Measurements from ENCODE around the gene HOXA1. TPM values are rescaled to one million over a fixed set of nuclear protein-coding genes. Genes with fewer than 3 reads are reported as not detected.

Gene HOXA1
- polyA plus RNA-seq, 2 of the 4 experiments (the other 2 are of a cell fraction), result 2.8 to 5.0 TPM

- Histone ChIP-seq H3K4me3 (no peak overlapping the region), H3K4me2 (peak overlapping the region; percentile 85), H3K4me1 (peaks cover 58% of the 10 kb centered on the region), H3K9me3 (no peaks in the 10 kb centered on the region), H3K27ac (peak overlapping the region in 1 of 2 experiments; percentile 90; a peak in 3 of 6 replicates)
- 57% methylated on average over 1 of the region's 1 CpG for WGBS (ENCODE audit: missing lambda C conversion rate)
- ChIA-PET CTCF (interaction anchor here (0.7 to 1.8 kb wide), 4 partner anchors 9 to 438 kb away, joined by 3 to 7 read pairs (median 5); no protein-coding TSS in a partner anchor), POLR2A (interaction anchor here (0.6 to 1.3 kb wide), 4 partner anchors 23 to 256 kb away, joined by 3 to 5 read pairs (median 4); partner anchors contain the start of gene SKAP2)
- TF ChIP-seq RAD21 (conservative IDR thresholded peaks at IDR 0.05 in 1 of 2, IDR thresholded peaks at IDR 0.05 in 1 of 2), result no peak
- TF ChIP-seq ATOH8 (CRISPR knock-in tag; IDR thresholded peaks at IDR 0.05; ENCODE audit: low read depth), result no peak
- no peak for TF ChIP-seq GATA3 (IDR thresholded peaks at IDR 0.05; ENCODE audit: borderline replicate concordance)
- TF ChIP-seq PHF8 (IDR thresholded peaks at IDR 0.05; ENCODE audit: borderline replicate concordance, low read depth), result no peak
- TF ChIP-seq MYC (IDR thresholded peaks at IDR 0.05; ENCODE audit: borderline replicate concordance, low read length), result no peak
- no peak for TF ChIP-seq POLR2AphosphoS2 (conservative IDR thresholded peaks at IDR 0.05; ENCODE audit: low read length)
- no peak for TF ChIP-seq EHF (CRISPR knock-in tag; IDR thresholded peaks at IDR 0.05)
- no peak for TF ChIP-seq REST (IDR thresholded peaks at IDR 0.05)
- TF ChIP-seq JUN (IDR thresholded peaks at IDR 0.05), result no peak
- no peak for TF ChIP-seq SMC3 (IDR thresholded peaks at IDR 0.05)
- no peak for TF ChIP-seq EP300 (IDR thresholded peaks at IDR 0.05)
- FAIRE-seq, result no peak
- no peak for DNase-seq (ENCODE audit: low read depth in 1 of 2, low spot score in 1 of 2)
- ATAC-seq, result no peak
These were observed 23.7 kb upstream of the HOXA1 start for GRCh38 chr7:27119412-27119911.

GRCh38 chr7:27118580-27118979, 22.8 kb upstream of the HOXA1 start:
- H3K27ac ChIP-seq, result peak overlapping the region; percentile 83 to 90; a peak in 5 of 6 replicates
- DNase-seq (ENCODE audit: low read depth in 1 of 2, low spot score in 1 of 2) (no peak), FAIRE-seq (no peak), ATAC-seq (no peak)
- H3K9me3 ChIP-seq, result no peaks in the 10 kb centered on the region
- TF ChIP-seq MYC (IDR thresholded peaks at IDR 0.05; ENCODE audit: borderline replicate concordance, low read length) (no peak), BCL3 (IDR thresholded peaks at IDR 0.05) (no peak), NPAS2 (CRISPR knock-in tag; IDR thresholded peaks at IDR 0.05; ENCODE audit: borderline replicate concordance) (no peak), CEBPB (IDR thresholded peaks at IDR 0.05) (no peak), HDAC2 (IDR thresholded peaks at IDR 0.05) (no peak), PHF8 (IDR thresholded peaks at IDR 0.05; ENCODE audit: borderline replicate concordance, low read depth) (no peak), TP53 (CRISPR knock-in tag; IDR thresholded peaks at IDR 0.05) (no peak), KDM5A (IDR thresholded peaks at IDR 0.05) (no peak), KDM1A (IDR thresholded peaks at IDR 0.05; ENCODE audit: low read depth) (no peak), REST (IDR thresholded peaks at IDR 0.05) (no peak), EP300 (IDR thresholded peaks at IDR 0.05) (no peak), SMC3 (IDR thresholded peaks at IDR 0.05) (no peak), HOXB5 (CRISPR knock-in tag; IDR thresholded peaks at IDR 0.05) (no peak), RNF2 (IDR thresholded peaks at IDR 0.05; ENCODE audit: borderline replicate concordance, low read depth) (no peak)
- H3K4me1 ChIP-seq, result peaks cover 57% of the 10 kb centered on the region
- H3K4me2 ChIP-seq, result peak overlapping the region; percentile 88
- H3K4me3 ChIP-seq, result no peak overlapping the region
- 54% methylated on average over 3 of the region's 3 CpGs for WGBS (ENCODE audit: missing lambda C conversion rate)
- CTCF ChIA-PET, result interaction anchor here (1.8 to 3.6 kb wide), 2 partner anchors 9 to 265 kb away, joined by 5 to 18 read pairs; no protein-coding TSS in a partner anchor
- POLR2A ChIA-PET, result interaction anchor here (1.3 kb wide), 1 partner anchor 13 kb away, joined by 3 read pairs; no protein-coding TSS in a partner anchor
